Stimulated activated CD4-positive, alpha-beta T cell treated with anti-CD3 and anti-CD28 coated beads, Interleukin-4, amount 100 ng/mL, for 4 hours (primary cell): Measurements from ENCODE around the gene LSP1.

Source experiments
- DNase-seq, 2 experiments: peaks; one replicate each; pipeline ENCODE4 v3.0.0-alpha.2; 2020

Gene LSP1

DNA sequence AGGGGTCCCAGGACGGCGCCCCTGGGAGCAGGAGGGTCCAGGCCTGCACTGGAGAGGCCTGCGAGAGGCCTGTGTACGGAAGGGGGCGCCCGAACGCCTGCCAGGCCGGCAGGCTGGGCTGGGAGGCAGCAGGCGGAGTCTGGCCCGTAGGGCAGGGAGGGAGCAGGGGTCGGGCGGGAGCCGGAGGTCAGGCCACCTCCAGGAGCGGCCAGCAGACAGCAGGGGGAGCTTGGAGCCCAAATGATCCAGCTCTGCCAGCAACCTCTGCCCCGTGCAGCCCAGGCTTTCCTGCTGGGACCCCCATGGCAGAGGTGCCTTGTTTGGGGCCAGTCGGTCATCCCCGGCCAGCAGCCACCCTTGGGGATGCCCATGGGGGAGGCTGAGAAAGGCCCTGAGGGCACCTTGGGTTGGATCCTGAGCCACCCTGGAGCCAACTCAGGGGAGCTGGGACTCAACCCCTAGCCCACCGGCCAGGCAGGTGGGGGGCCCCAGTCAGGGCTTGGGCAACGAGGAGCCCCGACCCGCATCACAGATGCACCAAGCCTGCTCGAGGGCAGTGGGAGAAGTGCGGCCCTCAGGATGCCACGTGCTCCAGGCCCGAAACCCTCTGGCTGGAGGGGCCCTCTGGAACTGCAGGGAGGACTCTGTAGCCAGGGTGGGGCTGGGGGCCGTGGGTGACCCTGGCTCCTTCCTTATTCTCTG, 27.7 kb upstream of the LSP1 start:
- no peak for DNase-seq

- DNase-seq, result no peak
These were observed 27.0 kb upstream of the LSP1 start for GRCh38 chr11:1825785-1826451.

GRCh38 chr11:1826552-1827094, 26.3 kb upstream of the LSP1 start:
- DNase-seq, result no peak

DNA sequence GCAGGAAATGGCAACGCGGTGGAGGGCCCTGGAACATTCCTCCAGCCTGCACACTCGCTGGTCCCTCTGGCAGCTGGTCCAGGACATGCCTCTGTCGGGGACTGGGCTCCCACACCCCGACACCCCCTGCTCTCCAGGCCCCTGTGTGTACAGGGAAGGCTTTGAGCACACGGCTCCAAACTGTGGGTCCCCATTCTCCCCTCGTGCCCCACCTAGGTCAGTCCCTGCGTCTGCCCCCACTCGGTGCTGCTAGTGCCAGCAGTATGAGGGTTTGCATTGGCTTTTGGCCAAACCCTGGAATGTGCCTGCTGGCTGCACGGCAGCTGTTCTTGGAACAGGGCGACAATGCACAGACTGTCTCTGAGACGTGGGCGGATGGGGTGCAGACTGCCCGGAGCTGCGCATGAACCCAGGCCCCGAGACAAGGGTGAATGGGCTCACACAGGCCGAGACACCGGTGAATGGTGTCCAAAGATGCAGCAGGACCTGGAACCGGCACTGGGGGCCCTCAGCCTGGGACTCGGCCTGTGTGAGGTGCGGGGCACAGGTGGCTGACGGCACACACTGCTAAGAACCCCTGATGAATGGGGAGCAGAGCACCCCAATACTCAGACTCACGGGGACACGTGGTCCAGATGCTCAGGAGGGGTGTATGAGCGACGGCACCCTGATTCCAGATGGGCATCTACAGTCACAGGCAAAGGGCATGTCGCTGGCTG, 25.6 kb upstream of the LSP1 start:
- no peak for DNase-seq

- no peak for DNase-seq
These were observed 25.0 kb upstream of the LSP1 start for GRCh38 chr11:1827931-1828330.

- no peak for DNase-seq
These were observed 24.3 kb upstream of the LSP1 start for GRCh38 chr11:1828542-1828941.

- no peak for DNase-seq
These were observed 23.7 kb upstream of the LSP1 start for GRCh38 chr11:1829039-1829820.

DNA sequence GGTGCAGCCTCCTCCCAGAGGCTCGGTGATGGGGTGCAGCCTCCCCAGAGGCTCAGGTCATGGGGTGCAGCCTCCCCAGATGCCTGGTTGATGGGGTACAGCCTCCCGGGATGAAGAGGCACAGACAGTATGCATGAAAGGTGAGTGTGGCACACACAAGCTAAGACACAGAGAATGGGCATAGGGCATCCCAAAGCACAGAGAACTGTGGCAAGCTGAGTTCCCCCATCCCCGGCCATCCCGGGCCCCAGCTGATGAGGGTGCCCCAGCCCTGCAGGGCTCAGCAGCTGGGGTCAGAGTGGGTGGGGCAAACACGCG, 22.9 kb upstream of the LSP1 start:
- DNase-seq, result no peak

DNA sequence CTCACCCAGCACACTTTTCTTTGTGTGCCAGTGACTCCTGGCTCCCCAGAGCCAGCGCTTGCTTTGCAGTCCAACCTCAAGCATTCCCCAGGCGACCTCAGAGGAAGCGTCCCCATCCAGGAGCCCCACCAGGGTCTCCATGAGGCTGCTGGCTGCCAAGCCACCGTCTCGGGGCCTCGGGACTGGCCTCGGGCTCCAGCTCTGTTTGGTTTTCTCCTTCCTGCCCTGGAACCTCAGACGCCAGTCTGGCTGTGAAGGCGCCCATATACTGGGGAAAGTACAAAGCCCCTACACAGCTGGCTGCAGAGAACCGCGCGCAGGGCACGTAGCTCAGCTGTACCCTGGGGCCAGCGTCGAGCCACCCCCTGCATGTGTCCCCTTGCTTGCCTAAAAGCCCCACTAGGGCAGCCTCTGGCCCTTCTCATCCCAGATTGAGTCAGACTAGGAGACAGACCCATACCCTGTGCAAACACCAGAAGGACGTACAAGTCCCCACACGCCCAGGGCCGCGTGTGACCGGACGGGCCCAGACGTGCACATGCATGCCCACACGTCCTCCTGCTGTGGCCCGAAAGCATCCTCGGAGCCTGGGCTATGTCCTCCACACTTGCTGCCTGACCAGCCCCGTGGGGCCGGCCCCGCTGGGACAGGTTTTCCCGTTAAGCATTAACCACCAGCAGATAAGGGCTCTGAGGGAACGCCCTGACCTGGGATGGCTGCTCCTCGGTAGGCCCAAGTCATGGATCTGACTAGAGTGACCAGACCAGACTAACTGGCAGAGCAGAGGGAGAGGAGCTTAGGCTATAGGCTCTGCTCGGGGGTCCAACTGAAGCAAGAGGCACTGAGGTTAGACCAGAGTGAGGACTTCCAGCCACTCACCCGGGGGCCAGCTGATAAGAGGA, 22.3 kb upstream of the LSP1 start:
- no peak for DNase-seq

DNA sequence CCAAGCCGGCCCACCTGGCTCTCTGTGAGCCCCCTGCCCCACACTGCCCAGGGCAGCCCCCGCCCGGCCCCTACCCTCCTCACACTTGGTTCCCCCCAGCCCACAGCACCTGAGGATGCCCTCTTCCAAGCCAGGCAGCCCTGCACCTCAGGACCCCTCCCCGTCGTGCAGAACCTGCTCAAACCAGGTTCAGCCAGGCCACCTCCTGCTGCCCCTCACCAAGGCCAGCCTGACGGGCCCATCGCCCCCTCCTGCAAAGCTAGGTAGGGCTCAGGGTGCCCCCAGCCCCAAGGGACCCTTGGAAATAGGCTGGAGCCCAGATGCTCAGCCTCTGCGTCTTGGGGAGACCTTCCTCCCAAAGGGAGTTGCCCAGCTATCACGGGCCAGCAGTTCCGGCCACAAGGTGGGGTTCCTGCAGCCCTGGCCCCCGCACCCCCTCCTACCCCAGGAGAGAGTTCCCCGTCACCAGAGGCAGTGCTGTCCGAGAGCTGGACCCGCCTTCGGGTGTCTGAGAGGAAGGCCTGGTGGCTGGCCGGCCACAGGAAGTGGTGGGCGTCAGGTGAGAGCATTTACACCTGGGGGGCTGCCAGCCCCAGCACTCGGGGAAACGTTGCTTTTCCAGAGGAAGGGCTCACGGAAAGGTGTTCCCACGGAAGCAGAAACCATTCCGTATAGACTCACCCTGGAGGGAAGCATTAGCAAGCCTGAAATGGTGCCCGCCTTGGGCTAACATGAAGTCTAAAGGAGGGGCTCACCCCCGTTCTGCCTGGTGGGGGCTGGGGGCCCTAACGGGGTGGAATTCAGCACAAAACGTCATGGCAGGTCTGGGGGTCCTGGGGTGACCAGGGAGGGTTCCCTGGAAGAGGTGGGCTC, 21.3 kb upstream of the LSP1 start:
- no peak for DNase-seq

GRCh38 chr11:1832211-1832919, 20.5 kb upstream of the LSP1 start:
- peak; percentile 40 to 74 for DNase-seq

DNA sequence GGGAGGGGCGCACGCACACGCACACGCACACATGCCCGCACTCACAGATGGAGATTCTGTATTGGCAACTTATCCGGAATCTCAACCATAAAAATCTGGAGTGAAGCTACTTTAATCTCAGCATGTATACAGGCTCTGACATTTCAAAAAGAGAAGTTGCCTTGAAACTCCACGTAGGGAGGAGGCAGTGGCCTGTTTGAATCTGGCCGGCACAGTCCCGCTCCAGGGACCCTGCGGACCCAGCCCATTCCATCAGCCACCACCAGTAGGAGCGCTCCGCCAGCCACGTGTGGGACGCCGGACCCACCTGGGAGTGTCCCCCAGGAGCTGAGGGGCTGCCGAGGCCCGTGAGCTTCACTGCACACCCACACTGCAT, 20.0 kb upstream of the LSP1 start:
- DNase-seq, result no peak

- DNase-seq, result no peak
These were observed 18.7 kb upstream of the LSP1 start for GRCh38 chr11:1834062-1834610.

GRCh38 chr11:1834779-1835670, 17.9 kb upstream of the LSP1 start, which contains the start of gene SYT8:
Gene SYT8, plus strand, starts transcription at chr11:1834990. Its CDS starts 116 bp downstream, at chr11:1835106.
- DNase-seq, result no peak

DNA sequence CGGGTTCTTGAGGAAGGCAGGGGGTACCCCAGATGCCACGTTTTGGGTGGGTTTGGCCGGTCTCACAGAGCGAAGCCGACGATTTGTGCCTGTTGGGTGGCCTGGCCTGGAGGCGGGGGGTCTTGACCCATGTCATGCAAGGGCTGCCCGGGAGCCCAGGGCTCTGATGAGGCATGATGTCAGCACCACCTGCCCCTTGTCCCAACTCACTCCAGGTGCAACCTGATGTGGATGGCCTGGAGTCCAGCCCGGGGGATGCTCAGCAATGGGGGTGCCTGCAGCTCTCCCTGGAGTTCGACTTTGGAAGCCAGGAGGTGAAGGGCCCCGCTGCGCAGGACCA, 17.2 kb upstream of the LSP1 start:
- no peak for DNase-seq

- no peak for DNase-seq
These were observed 16.6 kb upstream of the LSP1 start for GRCh38 chr11:1836011-1836945.

DNA sequence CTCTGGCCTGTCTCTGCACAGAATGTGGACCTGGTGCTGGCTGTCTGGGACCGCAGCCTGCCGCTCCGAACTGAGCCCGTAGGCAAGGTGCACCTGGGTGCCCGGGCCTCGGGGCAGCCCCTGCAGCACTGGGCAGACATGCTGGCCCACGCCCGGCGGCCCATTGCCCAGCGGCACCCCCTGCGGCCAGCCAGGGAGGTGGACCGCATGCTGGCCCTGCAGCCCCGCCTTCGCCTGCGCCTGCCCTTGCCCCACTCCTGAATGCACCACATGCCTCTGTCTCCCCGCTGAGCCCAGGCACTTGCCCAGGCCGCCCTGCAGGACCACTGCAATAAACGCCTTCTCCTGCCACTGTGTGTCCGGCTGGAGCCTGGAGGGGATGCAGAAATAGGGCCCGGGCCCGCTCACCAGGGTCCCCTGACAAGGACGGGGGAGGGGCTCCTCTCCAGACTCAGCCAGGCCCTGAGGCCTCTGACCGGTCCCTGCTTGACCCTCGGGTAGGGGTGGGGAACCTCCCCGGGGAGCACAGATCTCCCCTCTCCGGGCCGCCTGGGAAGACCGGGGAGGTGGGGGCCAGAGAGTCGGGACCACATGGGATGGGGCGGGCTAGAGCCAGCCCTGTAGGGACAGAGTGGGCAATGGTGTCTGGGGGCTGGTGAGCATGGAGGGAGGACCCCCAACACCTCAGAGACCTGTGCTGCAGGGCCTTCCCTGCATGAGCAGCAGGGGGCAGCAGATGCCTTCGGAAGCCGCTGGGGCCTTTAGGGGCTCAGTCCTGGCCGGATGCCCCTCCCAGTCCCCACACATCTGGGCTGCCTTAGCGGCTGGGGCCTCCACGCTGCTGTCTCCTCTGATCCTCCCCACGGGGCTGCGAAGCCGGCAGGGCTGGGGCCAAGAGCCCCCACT, 15.5 kb upstream of the LSP1 start:
- peak; percentile 66 to 74 for DNase-seq
